ENCODE results near the gene CES3.

CES3 gene

DNA sequence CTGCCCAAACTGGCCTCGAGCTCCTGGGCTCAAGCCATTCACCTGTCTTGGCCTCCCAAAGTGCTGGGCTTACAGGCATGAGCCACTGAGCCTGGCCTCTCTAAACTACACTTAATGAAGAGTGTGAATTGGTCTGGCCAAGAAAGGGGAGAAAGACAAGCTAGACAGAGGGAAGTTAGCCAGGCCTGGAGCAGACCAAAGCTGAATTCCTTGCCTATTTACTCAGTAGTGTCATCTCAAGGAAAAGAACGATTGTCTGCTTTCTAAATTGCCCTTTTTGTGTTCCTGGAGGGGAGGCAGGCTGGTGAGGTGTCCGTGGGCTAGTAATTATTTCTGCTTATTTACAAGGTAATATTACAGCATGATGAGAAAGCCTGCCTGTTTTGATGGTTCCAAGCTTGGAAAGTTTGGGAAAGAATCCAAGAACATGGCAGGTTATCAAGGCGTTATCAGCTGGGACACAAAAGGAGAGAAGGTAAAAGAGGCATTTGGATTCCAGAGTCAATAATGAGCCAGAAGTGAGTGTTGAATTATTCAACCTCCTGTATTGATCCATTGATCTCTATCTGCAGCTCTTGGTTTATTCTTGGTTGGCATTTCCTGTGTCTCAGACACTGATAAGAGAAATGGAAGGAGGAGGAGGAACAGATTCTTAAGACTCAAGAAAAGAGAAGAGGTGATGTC is 61.6 kb downstream of the CES3 start:
- in situ Hi-C loops (cut with MboI; ENCODE audit: low sequenced_read_pairs): no loop called here

DNA sequence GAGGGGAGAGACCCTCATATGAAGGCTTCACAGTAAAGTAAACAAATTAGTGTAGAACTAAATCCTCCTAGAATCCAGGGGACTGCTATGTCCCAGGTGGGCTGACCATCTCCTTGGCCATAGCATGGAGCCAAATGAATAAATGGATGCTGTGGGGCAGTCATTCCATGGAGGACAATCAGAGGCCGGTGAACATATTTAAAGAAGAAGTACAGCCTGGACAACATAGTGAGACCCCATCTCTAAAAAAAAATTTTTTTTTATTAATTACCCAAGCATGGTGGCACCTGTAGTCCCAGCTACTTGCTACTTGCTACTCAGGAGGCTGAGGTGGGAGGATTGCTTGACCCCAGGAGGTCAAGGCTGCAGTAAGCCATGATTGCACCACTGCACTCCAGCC is 62.6 kb downstream of the CES3 start:
- in situ Hi-C loops (cut with MboI; ENCODE audit: low sequenced_read_pairs): no loop called here

Data from HL-60/S4 treated with retinoic acid at 250 ng/mL for 4 days and 3 days (cell line).